SK-N-MC (cell line): Measurements from ENCODE around the gene AUTS2.

Experiments used
- EZH2 ChIP-seq: fragments of 200-600 bp; sonication (generic); IDR thresholded peaks from one replicate; pipeline ENCODE4 v1.6.1; 2017; ENCODE audit warnings: antibody characterized with exemption
- FOXP2 ChIP-seq: optimal IDR thresholded peaks from 2 replicates; pipeline ENCODE3; 2011; ENCODE audit warnings: mild to moderate bottlenecking, moderate library complexity; ENCODE audit not compliant: insufficient read depth; ENCODE audit errors: extremely low read length, control extremely low read depth
- POLR2AphosphoS5 ChIP-seq: IDR thresholded peaks from 2 replicates; pipeline ENCODE4 v1.6.1; 2012; ENCODE audit warnings: mild to moderate bottlenecking, low read depth, low read length, borderline replicate concordance

GRCh38 chr7:70143075-70144044 is 545.1 kb downstream of the AUTS2 start:
- peak; percentile 51; the same call in 1 of the 2 replicates for TF ChIP-seq POLR2AphosphoS5
- TF ChIP-seq EZH2, result no peak
- no peak for TF ChIP-seq FOXP2
